ENCODE results near the gene NSRP1. TPM values are rescaled to one million over a fixed set of nuclear protein-coding genes. Genes with fewer than 3 reads are reported as not detected.

NSRP1 gene
- total and polyA plus RNA-seq, 2 of the 13 experiments (the other 11 are each of a cell fraction or from before 2014, with no cell fraction given), result 7.0 to 14.3 TPM

GRCh38 chr17:30225919-30226553 lies 109.4 kb downstream of the NSRP1 start (continued):
- TF ChIP-seq, protein P1, sequence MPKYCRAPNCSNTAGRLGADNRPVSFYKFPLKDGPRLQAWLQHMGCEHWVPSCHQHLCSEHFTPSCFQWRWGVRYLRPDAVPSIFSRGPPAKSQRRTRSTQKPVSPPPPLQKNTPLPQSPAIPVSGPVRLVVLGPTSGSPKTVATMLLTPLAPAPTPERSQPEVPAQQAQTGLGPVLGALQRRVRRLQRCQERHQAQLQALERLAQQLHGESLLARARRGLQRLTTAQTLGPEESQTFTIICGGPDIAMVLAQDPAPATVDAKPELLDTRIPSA (CRISPR knock-in tag; IDR thresholded peaks at IDR 0.05; ENCODE audit: borderline replicate concordance), result no peak
- TF ChIP-seq CHCHD3 (CRISPR knock-in tag; IDR thresholded peaks at IDR 0.05), result no peak
- no peak for TF ChIP-seq NRL (CRISPR knock-in tag; IDR thresholded peaks at IDR 0.05; ENCODE audit: borderline replicate concordance)
- TF ChIP-seq WIZ (CRISPR knock-in tag; IDR thresholded peaks at IDR 0.05), result no peak
- no peak for TF ChIP-seq NFKBIZ (CRISPR knock-in tag; IDR thresholded peaks at IDR 0.05)
- no peak for TF ChIP-seq ZNF251 (CRISPR knock-in tag; IDR thresholded peaks at IDR 0.05)
- TF ChIP-seq, protein P2, sequence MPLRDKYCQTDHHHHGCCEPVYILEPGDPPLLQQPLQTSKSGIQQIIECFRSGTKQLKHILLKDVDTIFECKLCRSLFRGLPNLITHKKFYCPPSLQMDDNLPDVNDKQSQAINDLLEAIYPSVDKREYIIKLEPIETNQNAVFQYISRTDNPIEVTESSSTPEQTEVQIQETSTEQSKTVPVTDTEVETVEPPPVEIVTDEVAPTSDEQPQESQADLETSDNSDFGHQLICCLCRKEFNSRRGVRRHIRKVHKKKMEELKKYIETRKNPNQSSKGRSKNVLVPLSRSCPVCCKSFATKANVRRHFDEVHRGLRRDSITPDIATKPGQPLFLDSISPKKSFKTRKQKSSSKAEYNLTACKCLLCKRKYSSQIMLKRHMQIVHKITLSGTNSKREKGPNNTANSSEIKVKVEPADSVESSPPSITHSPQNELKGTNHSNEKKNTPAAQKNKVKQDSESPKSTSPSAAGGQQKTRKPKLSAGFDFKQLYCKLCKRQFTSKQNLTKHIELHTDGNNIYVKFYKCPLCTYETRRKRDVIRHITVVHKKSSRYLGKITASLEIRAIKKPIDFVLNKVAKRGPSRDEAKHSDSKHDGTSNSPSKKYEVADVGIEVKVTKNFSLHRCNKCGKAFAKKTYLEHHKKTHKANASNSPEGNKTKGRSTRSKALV (CRISPR knock-in tag; IDR thresholded peaks at IDR 0.05), result no peak
- no peak for TF ChIP-seq ZNF646 (CRISPR knock-in tag; IDR thresholded peaks at IDR 0.05)
- TF ChIP-seq ZSCAN9 (CRISPR knock-in tag; IDR thresholded peaks at IDR 0.05; ENCODE audit: borderline replicate concordance), result no peak
- no peak for TF ChIP-seq ZNF569 (CRISPR knock-in tag; IDR thresholded peaks at IDR 0.05; ENCODE audit: borderline replicate concordance)
- TF ChIP-seq TOE1 (CRISPR knock-in tag; IDR thresholded peaks at IDR 0.05), result no peak
- TF ChIP-seq NKX3-1 (CRISPR knock-in tag; IDR thresholded peaks at IDR 0.05), result peak; percentile 48; the same call in 1 of the 2 replicates
- TF ChIP-seq HIC2 (CRISPR knock-in tag; IDR thresholded peaks at IDR 0.05; ENCODE audit: low read depth), result no peak
- no peak for TF ChIP-seq RARG (CRISPR knock-in tag; IDR thresholded peaks at IDR 0.05; ENCODE audit: low read depth)
- TF ChIP-seq, protein P3, sequence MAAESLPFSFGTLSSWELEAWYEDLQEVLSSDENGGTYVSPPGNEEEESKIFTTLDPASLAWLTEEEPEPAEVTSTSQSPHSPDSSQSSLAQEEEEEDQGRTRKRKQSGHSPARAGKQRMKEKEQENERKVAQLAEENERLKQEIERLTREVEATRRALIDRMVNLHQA (CRISPR knock-in tag; IDR thresholded peaks at IDR 0.05), result no peak
- TF ChIP-seq FOXK2 (IDR thresholded peaks at IDR 0.05), result peak; percentile 68; the same call in 1 of the 2 replicates

Data from HepG2 (cell line).